HL-60/S4 treated with retinoic acid at 250 ng/mL for 4 days and 3 days (cell line): Measurements from ENCODE around the gene SYTL2.
"Not testable (repeated sequence)": the region's sequence is repeated elsewhere in the genome, so short reads cannot be mapped to it uniquely, and the experiment has no call there.

Source experiments
- in situ Hi-C: fragments of 300-500 bp; cut with MboI; formaldehyde crosslinking; loops from 2 replicates; pipeline ENCODE4 v1.7.0; 2022; ENCODE audit warnings: low sequenced_read_pairs

SYTL2 gene

GRCh38 chr11:85810871-85811611, at the start of gene SYTL2:
TSS of gene SYTL2 (minus strand) at chr11:85811141. CDS start at chr11:85757725, 53,416 bp downstream.
- in situ Hi-C loops, result no loop called here

- in situ Hi-C loops, result loop anchor here (25.0 kb wide), 1 partner anchor 428 kb away; no protein-coding TSS in a partner anchor
Measured at GRCh38 chr11:85859541-85859940, 48.6 kb upstream of the SYTL2 start.

- in situ Hi-C loops, result loop anchor here (25.0 kb wide), 1 partner anchor 430 kb away; no protein-coding TSS in a partner anchor
Measured at GRCh38 chr11:85857098-85857497, 46.2 kb upstream of the SYTL2 start.

- in situ Hi-C loops, result loop anchor here (25.0 kb wide), 1 partner anchor 432 kb away; no protein-coding TSS in a partner anchor
Measured at GRCh38 chr11:85855341-85855656, 44.4 kb upstream of the SYTL2 start, which contains the start of gene CCDC83. TSS of gene CCDC83 (plus strand) at chr11:85855383. CDS start at chr11:85865124, 9,741 bp downstream.

- in situ Hi-C loops, result loop anchor here (25.0 kb wide), 1 partner anchor 433 kb away; no protein-coding TSS in a partner anchor
Measured at GRCh38 chr11:85854557-85855340, 43.8 kb upstream of the SYTL2 start.

- in situ Hi-C loops, result loop anchor here (25.0 kb wide), 1 partner anchor 433 kb away; no protein-coding TSS in a partner anchor
Measured at GRCh38 chr11:85854212-85854556, 43.2 kb upstream of the SYTL2 start.

GRCh38 chr11:85853541-85853940, 42.6 kb upstream of the SYTL2 start:
- in situ Hi-C loops, result loop anchor here (25.0 kb wide), 1 partner anchor 434 kb away; no protein-coding TSS in a partner anchor

GRCh38 chr11:85852754-85853153, 41.8 kb upstream of the SYTL2 start:
- in situ Hi-C loops, result loop anchor here (25.0 kb wide), 1 partner anchor 435 kb away; no protein-coding TSS in a partner anchor

GRCh38 chr11:85848556-85848955, 37.6 kb upstream of the SYTL2 start:
- in situ Hi-C loops, result no loop called here

- in situ Hi-C loops, result no loop called here
Measured at GRCh38 chr11:85848006-85848405, 37.1 kb upstream of the SYTL2 start.

GRCh38 chr11:85847436-85847835, 36.5 kb upstream of the SYTL2 start:
- in situ Hi-C loops, result no loop called here

GRCh38 chr11:85845124-85845631, 34.2 kb upstream of the SYTL2 start:
- in situ Hi-C loops, result no loop called here

GRCh38 chr11:85844439-85845123, 33.6 kb upstream of the SYTL2 start:
- in situ Hi-C loops, result no loop called here

GRCh38 chr11:85843929-85844328, 33.0 kb upstream of the SYTL2 start:
- in situ Hi-C loops, result no loop called here

- in situ Hi-C loops, result not testable (repeated sequence)
Measured at GRCh38 chr11:85840932-85841331, 30.0 kb upstream of the SYTL2 start.

GRCh38 chr11:85835729-85836128, 24.8 kb upstream of the SYTL2 start:
- in situ Hi-C loops, result no loop called here

GRCh38 chr11:85835263-85835662, 24.3 kb upstream of the SYTL2 start:
- in situ Hi-C loops, result no loop called here

- in situ Hi-C loops, result no loop called here
Measured at GRCh38 chr11:85831050-85831449, 20.1 kb upstream of the SYTL2 start.

GRCh38 chr11:85829172-85829571, 18.2 kb upstream of the SYTL2 start:
- in situ Hi-C loops, result no loop called here

GRCh38 chr11:85828640-85828978, 17.7 kb upstream of the SYTL2 start:
- in situ Hi-C loops, result no loop called here
